Stimulated activated naive B cell treated with anti-CD40 and anti-IgM and Interleukin-4, amounts not matched to agents 10 μg/mL and 1 μg/mL and 100 μg/mL, for 72 hours (primary cell): ENCODE data around the gene GJD3.

ENCODE experiments used
- ATAC-seq, 2 donors: fragments of 150-1000 bp; cut with Tn5 transposase; replicated peaks; 2 replicates each; pipeline ENCODE4 v1.10.0; 2021; ENCODE audit warnings: moderate library complexity in 1 of 2
- DNase-seq: peaks from one replicate; pipeline ENCODE4 v3.0.0; 2021
- H3K27ac Mint-ChIP-seq: one replicate; pipeline ENCODE4 v1.8.0; 2022; ENCODE audit warnings: mild to moderate bottlenecking, mixed read lengths
- H3K27me3 Mint-ChIP-seq, 2 donors: one replicate each; pipeline ENCODE4 v1.8.0; 2022; ENCODE audit warnings: mixed read lengths in 2 of 2
- H3K36me3 Mint-ChIP-seq, 2 donors: one replicate each; pipeline ENCODE4 v1.8.0; 2022; ENCODE audit warnings: mixed read lengths in 2 of 2, mild to moderate bottlenecking in 1 of 2
- H3K4me1 Mint-ChIP-seq, 2 donors: one replicate each; pipeline ENCODE4 v1.8.0; 2022; ENCODE audit warnings: mixed read lengths in 2 of 2, mild to moderate bottlenecking in 1 of 2
- H3K4me3 Mint-ChIP-seq, 2 donors: one replicate each; pipeline ENCODE4 v1.8.0; 2022; ENCODE audit warnings: mild to moderate bottlenecking in 2 of 2, mixed read lengths in 2 of 2, moderate library complexity in 1 of 2
- H3K9me3 Mint-ChIP-seq, 2 donors: one replicate each; pipeline ENCODE4 v1.8.0; 2022; ENCODE audit warnings: mixed read lengths in 2 of 2, mild to moderate bottlenecking in 1 of 2

GJD3 gene

DNA sequence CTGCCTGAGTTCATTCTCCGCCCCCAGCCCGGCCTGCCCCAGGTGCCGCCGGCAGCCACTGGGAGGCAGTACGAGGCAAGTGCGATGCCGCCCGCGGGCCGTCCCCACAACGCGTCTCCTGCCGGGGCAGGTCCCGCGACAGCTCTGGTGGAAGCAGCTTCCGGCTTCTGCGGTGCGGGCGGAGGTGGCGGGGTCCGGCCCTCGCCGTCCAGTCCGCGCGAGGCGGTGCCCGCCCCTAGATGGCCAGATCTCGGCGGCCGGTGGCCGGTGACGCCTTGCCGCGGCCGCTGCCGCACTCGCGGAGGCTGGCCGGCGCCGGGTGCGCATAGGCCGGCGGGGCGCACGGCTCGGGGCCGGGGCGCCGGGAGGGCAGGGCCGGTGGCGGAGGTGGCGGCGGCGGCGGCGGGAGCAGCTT is 1.8 kb downstream of the GJD3 start:
- ATAC-seq (peak; percentile 92), DNase-seq (peak; percentile 85)
- Mint-ChIP-seq H3K9me3 (no peaks in the 10 kb centered on the region), H3K27me3 (peaks cover 20 to 42% of the 10 kb centered on the region in 2 donors), H3K4me3 (peak overlapping the region; percentile 85), H3K27ac (no peak overlapping the region), H3K4me1 (peaks cover 15 to 48% of the 10 kb centered on the region in 2 donors), H3K36me3 (peaks cover 3 to 4% of the 10 kb centered on the region in 2 donors)

GRCh38 chr17:40361925-40362695 is 2.4 kb downstream of the GJD3 start:
- H3K4me1 Mint-ChIP-seq, result peaks cover 17 to 48% of the 10 kb centered on the region in 2 donors
- peak overlapping the region; percentile 80 to 85 for H3K4me3 Mint-ChIP-seq
- DNase-seq, result no peak
- no peaks in the 10 kb centered on the region for H3K9me3 Mint-ChIP-seq
- H3K36me3 Mint-ChIP-seq, result peaks cover 3 to 7% of the 10 kb centered on the region in 2 donors
- no peak overlapping the region for H3K27ac Mint-ChIP-seq
- H3K27me3 Mint-ChIP-seq, result peaks cover 20 to 42% of the 10 kb centered on the region in 2 donors
- peak; percentile 31 to 33 for ATAC-seq

DNA sequence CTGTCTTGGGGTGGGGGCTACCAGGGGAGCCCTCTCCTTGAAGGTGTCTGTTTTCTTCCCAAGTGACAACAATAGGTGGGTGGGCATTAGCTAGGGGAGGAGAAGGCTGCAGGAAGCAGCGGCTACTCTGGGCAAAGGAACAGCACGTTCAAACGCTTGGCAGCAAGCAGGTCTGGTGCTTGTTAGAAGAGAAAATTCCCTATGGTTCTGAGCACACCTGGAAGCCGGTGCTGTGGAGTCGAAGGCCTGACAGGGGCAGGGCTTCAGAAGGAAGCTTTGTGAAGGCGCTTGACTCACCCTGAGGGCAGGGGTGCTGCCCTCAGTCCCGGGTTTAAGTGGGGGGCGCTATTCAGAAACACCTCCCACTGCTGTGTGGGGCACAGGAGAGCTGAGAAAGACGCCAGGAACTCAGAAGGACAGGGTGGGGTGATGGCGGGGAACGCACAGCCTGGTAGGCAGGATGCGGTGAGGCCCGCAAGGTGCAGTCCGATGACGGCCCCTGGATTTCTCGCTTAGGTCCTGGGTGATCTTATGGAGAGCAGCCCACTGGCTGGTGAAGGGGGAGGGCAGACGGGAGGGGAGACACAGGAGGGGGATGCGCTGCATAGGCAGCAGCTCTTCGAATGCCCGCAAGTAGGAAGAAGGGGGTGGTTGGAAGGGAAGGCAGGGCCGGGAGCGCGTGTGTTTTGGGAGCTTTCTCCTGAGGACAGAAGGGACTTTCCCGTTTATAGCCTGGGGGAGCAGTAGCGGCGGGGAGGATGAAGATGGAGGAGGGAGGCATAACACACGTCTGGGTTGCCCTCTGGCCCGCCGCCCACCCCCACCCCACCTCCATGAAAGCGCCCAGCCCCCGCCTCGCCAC is 3.2 kb downstream of the GJD3 start:
- Mint-ChIP-seq H3K27ac (peak overlapping the region; percentile 71), H3K27me3 (peaks cover 20 to 42% of the 10 kb centered on the region in 2 donors), H3K36me3 (peaks cover 8 to 11% of the 10 kb centered on the region in 2 donors), H3K9me3 (no peaks in the 10 kb centered on the region), H3K4me3 (peak overlapping the region in 1 of 2 donors; percentile 57), H3K4me1 (peaks cover 17 to 48% of the 10 kb centered on the region in 2 donors)
- ATAC-seq (no peak), DNase-seq (no peak)

- Mint-ChIP-seq H3K4me3 (no peak overlapping the region), H3K27me3 (peaks cover 20 to 42% of the 10 kb centered on the region in 2 donors), H3K9me3 (no peaks in the 10 kb centered on the region), H3K4me1 (peaks cover 22 to 54% of the 10 kb centered on the region in 2 donors), H3K27ac (no peak overlapping the region), H3K36me3 (peaks cover 12 to 17% of the 10 kb centered on the region in 2 donors)
- no peak for DNase-seq
- no peak for ATAC-seq
Measured at GRCh38 chr17:40360091-40360490, 4.4 kb downstream of the GJD3 start.

GRCh38 chr17:40358323-40359038 is 6.1 kb downstream of the GJD3 start:
- Mint-ChIP-seq H3K4me1 (peaks cover 29 to 54% of the 10 kb centered on the region in 2 donors), H3K9me3 (no peaks in the 10 kb centered on the region), H3K27ac (peak overlapping the region; percentile 53), H3K36me3 (peaks cover 15 to 25% of the 10 kb centered on the region in 2 donors), H3K4me3 (peak overlapping the region in 1 of 2 donors; percentile 35), H3K27me3 (peaks cover 19 to 33% of the 10 kb centered on the region in 2 donors)
- DNase-seq (peak; percentile 70), ATAC-seq (peak; percentile 48 to 53)

GRCh38 chr17:40356990-40357881 is 7.3 kb downstream of the GJD3 start:
- peaks cover 35 to 56% of the 10 kb centered on the region in 2 donors for H3K4me1 Mint-ChIP-seq
- no peak overlapping the region for H3K4me3 Mint-ChIP-seq
- DNase-seq (no peak), ATAC-seq (no peak)
- no peaks in the 10 kb centered on the region for H3K9me3 Mint-ChIP-seq
- peaks cover 21 to 32% of the 10 kb centered on the region in 2 donors for H3K36me3 Mint-ChIP-seq
- peak overlapping the region; percentile 62 for H3K27ac Mint-ChIP-seq
- peaks cover 11 to 23% of the 10 kb centered on the region in 2 donors for H3K27me3 Mint-ChIP-seq

GRCh38 chr17:40355804-40356758 is 8.5 kb downstream of the GJD3 start:
- peaks cover 43 to 60% of the 10 kb centered on the region in 2 donors for H3K4me1 Mint-ChIP-seq
- H3K9me3 Mint-ChIP-seq, result no peaks in the 10 kb centered on the region
- H3K27ac Mint-ChIP-seq, result no peak overlapping the region
- no peak for DNase-seq
- H3K27me3 Mint-ChIP-seq, result peaks cover 5 to 11% of the 10 kb centered on the region in 2 donors
- ATAC-seq, result no peak
- H3K36me3 Mint-ChIP-seq, result peaks cover 30 to 42% of the 10 kb centered on the region in 2 donors
- no peak overlapping the region for H3K4me3 Mint-ChIP-seq

- H3K27ac Mint-ChIP-seq, result peak overlapping the region; percentile 65
- peaks cover 32 to 46% of the 10 kb centered on the region in 2 donors for H3K36me3 Mint-ChIP-seq
- H3K27me3 Mint-ChIP-seq, result peaks cover 0 to 5% of the 10 kb centered on the region in 2 donors
- H3K4me3 Mint-ChIP-seq, result no peak overlapping the region
- ATAC-seq, result peak; percentile 67 to 75
- H3K4me1 Mint-ChIP-seq, result peaks cover 43 to 64% of the 10 kb centered on the region in 2 donors
- DNase-seq, result peak; percentile 63
- no peaks in the 10 kb centered on the region for H3K9me3 Mint-ChIP-seq
Measured at GRCh38 chr17:40355123-40355803, 9.3 kb downstream of the GJD3 start.

DNA sequence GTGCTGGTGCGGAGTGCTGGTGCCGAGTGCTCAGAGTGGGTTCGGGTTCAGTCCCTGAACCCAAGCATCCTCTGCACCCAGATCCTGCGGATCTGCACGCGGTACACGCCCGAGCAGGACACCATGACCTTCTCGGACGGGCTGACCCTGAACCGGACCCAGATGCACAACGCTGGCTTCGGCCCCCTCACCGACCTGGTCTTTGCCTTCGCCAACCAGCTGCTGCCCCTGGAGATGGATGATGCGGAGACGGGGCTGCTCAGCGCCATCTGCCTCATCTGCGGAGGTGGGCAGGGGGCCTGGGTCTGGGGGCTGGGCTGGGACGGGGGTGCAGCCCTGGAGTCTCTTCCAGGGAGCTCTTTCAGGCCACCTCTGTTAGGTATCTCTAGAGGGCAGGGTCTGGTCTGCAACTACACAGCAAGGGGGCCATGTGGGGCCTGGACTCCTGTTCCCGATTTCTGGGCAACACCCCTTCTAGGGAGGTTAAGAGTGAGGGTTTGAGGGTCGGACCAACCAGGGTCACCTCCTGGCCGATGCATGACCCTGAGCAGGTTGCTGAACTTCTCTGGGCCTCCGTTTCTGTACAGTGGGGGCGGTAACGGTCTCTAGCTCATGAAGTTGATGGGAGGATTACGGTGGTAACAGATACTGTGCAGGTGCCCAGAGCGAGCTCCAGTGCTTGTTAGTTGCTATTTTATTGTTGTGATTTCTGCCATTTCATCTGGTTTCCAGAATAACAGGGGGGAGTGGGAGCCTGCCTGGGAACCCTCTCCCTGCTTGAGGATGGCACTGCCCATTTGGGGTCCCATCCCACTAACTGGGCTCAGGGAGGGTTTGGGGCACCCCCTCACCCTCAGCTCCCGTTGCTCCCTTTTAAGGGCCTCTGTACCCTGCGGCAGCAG is 10.1 kb downstream of the GJD3 start:
- H3K27me3 Mint-ChIP-seq, result no peaks in the 10 kb centered on the region
- H3K9me3 Mint-ChIP-seq, result no peaks in the 10 kb centered on the region
- no peak for DNase-seq
- peaks cover 48 to 72% of the 10 kb centered on the region in 2 donors for H3K4me1 Mint-ChIP-seq
- H3K4me3 Mint-ChIP-seq, result no peak overlapping the region
- H3K36me3 Mint-ChIP-seq, result peaks cover 39 to 54% of the 10 kb centered on the region in 2 donors
- no peak for ATAC-seq
- H3K27ac Mint-ChIP-seq, result peak overlapping the region; percentile 65

GRCh38 chr17:40352779-40353394 is 11.7 kb downstream of the GJD3 start:
- Mint-ChIP-seq H3K9me3 (no peaks in the 10 kb centered on the region), H3K4me1 (peaks cover 53 to 74% of the 10 kb centered on the region in 2 donors), H3K27me3 (no peaks in the 10 kb centered on the region), H3K36me3 (peaks cover 44 to 66% of the 10 kb centered on the region in 2 donors), H3K4me3 (no peak overlapping the region), H3K27ac (peak overlapping the region; percentile 81)
- ATAC-seq (peak; percentile 72 to 74), DNase-seq (no peak)
